Activated T-cell treated with anti-CD3 and anti-CD28 coated beads for 4 hours (primary cell): ENCODE measurements around the gene TRIM23.
A peak's percentile ranks its signal among the peaks of the same experiment; 100 is the strongest.
"Not testable (repeated sequence)": the region's sequence is repeated elsewhere in the genome, so short reads cannot be mapped to it uniquely, and the experiment has no call there.

ENCODE experiments used
- DNase-seq: peaks from one replicate; pipeline ENCODE4 v3.0.0-alpha.2; 2020

Gene TRIM23

GRCh38 chr5:65624025-65624570 lies at the start of gene TRIM23:
Gene TRIM23, minus strand, starts transcription at chr5:65624333. Its CDS starts 59 bp downstream, at chr5:65624274.
- DNase-seq = peak; percentile 83

- DNase-seq = no peak
Observed at GRCh38 chr5:65672796-65673195, 48.7 kb upstream of the TRIM23 start.

- no peak for DNase-seq
Observed at GRCh38 chr5:65668696-65669095, 44.6 kb upstream of the TRIM23 start.

- no peak for DNase-seq
Observed at GRCh38 chr5:65663804-65664521, 39.8 kb upstream of the TRIM23 start.

- no peak for DNase-seq
Observed at GRCh38 chr5:65654713-65655112, 30.6 kb upstream of the TRIM23 start.

GRCh38 chr5:65651144-65651543 lies 27.0 kb upstream of the TRIM23 start:
- DNase-seq = no peak

GRCh38 chr5:65647941-65648340 lies 23.8 kb upstream of the TRIM23 start:
- no peak for DNase-seq

- no peak for DNase-seq
Observed at GRCh38 chr5:65646938-65647337, 22.8 kb upstream of the TRIM23 start.

- no peak for DNase-seq
Observed at GRCh38 chr5:65640240-65640639, 16.1 kb upstream of the TRIM23 start.

GRCh38 chr5:65630981-65631380 lies 6.8 kb upstream of the TRIM23 start:
- DNase-seq = no peak

GRCh38 chr5:65625743-65626142 lies 1.6 kb upstream of the TRIM23 start:
- DNase-seq = no peak

- DNase-seq = peak; percentile 70
Observed at GRCh38 chr5:65624571-65625555, 730 bp upstream of the TRIM23 start, which contains the start of the genes SHLD3 and TRAPPC13. Gene SHLD3, plus strand, starts transcription at chr5:65625027. Its CDS starts 4,561 bp downstream, at chr5:65629588. Gene TRAPPC13, plus strand, starts transcription at chr5:65625027. Its CDS starts 34 bp downstream, at chr5:65625061.

- DNase-seq = no peak
Observed at GRCh38 chr5:65623482-65623881, 651 bp downstream of the TRIM23 start.

- not testable (repeated sequence) for DNase-seq
Observed at GRCh38 chr5:65621961-65622360, 2.2 kb downstream of the TRIM23 start.

GRCh38 chr5:65620021-65620420 lies 4.1 kb downstream of the TRIM23 start:
- no peak for DNase-seq

- no peak for DNase-seq
Observed at GRCh38 chr5:65612298-65612907, 11.7 kb downstream of the TRIM23 start.

GRCh38 chr5:65611524-65611923 lies 12.6 kb downstream of the TRIM23 start:
- DNase-seq = no peak

GRCh38 chr5:65601761-65602160 lies 22.4 kb downstream of the TRIM23 start:
- DNase-seq = not testable (repeated sequence)

GRCh38 chr5:65588694-65589093 lies 35.4 kb downstream of the TRIM23 start:
- no peak for DNase-seq

GRCh38 chr5:65577141-65577540 lies 47.0 kb downstream of the TRIM23 start:
- DNase-seq = no peak

- DNase-seq = no peak
Observed at GRCh38 chr5:65570598-65571226, 53.4 kb downstream of the TRIM23 start.

GRCh38 chr5:65566505-65566904 lies 57.6 kb downstream of the TRIM23 start:
- no peak for DNase-seq
